HepG2 (cell line): ENCODE results near the gene PSMD6. TPM values are rescaled to one million over a fixed set of nuclear protein-coding genes. Genes with fewer than 3 reads are reported as not detected.

Experiments used
- ATAC-seq: fragments of 200-7000 bp; cut with Tn5 transposase; 3 replicates; pipeline ENCODE4 v1.9.1; 2020; ENCODE audit warnings: mild to moderate bottlenecking, moderate library complexity
- BruUV-seq: library from RNA; stranded (reverse); fragments of 400-500 nt; replicated peaks from 2 replicates; lab custom pipeline; 2021; lab: Mats Ljungman, UMichigan
- CTCF ChIA-PET: fragments of 300-600 bp; formaldehyde crosslinking; extraction: SDS; loops from one replicate; lab custom pipeline; 2021; ENCODE audit warnings: low total read pairs, inconsistent platforms, low intra/inter-chr PET ratio; lab: Yijun Ruan, JAX
- POLR2A ChIA-PET: fragments of 350-600 bp; sonication (Branson Sonifier 250); formaldehyde crosslinking; loops from one replicate; lab custom pipeline; 2020; ENCODE audit warnings: antibody characterized with exemption, inconsistent platforms; lab: Yijun Ruan, JAX
- DNase-seq: peaks from one replicate; pipeline ENCODE4 v3.0.0-alpha.2; 2015; ENCODE audit warnings: low spot score
- FAIRE-seq: peaks from 3 replicates; lab custom pipeline; 2011; peaks lifted over from hg19 to GRCh38; lab: Jason Lieb, UNC
- H2AFZ ChIP-seq: one replicate; pipeline ENCODE4 v1.6.1; 2011; ENCODE audit warnings: low read length, inconsistent platforms
- H3K27ac ChIP-seq: fragments of 300-600 bp; 3 replicates; pipeline ENCODE4 v1.8.0; 2011; ENCODE audit warnings: mixed run types, mild to moderate bottlenecking, mixed read lengths, low read length, inconsistent platforms; ENCODE audit not compliant: insufficient read depth; ENCODE audit errors: extremely low read length
- H3K27me3 ChIP-seq, 2 experiments: fragments of 200-600 bp in 1 of 2; 2 replicates in 1 of 2; 3 replicates in 1 of 2; pipeline versions ENCODE4 v1.6.0 to v1.8.0; 2011; ENCODE audit warnings: low read length in 2 of 2, mild to moderate bottlenecking in 2 of 2, moderate library complexity in 2 of 2, inconsistent platforms in 1 of 2; ENCODE audit not compliant: insufficient read depth in 2 of 2, control insufficient read depth in 1 of 2
- H3K36me3 ChIP-seq, 2 experiments: fragments of 200-600 bp in 1 of 2; replicated peaks in 1 of 2; 2 replicates in 1 of 2; 3 replicates in 1 of 2; pipeline versions ENCODE4 v1.5.1 to v1.8.0; 2011; ENCODE audit warnings: low read length in 2 of 2, inconsistent platforms in 1 of 2; ENCODE audit not compliant: insufficient read depth in 2 of 2, control insufficient read depth in 1 of 2
- H3K4me1 ChIP-seq: 2 replicates; pipeline ENCODE4 v1.5.1; 2012; ENCODE audit warnings: low read length, inconsistent platforms; ENCODE audit not compliant: insufficient read depth
- H3K4me2 ChIP-seq: 2 replicates; pipeline ENCODE4 v1.6.0; 2011; ENCODE audit warnings: low read depth, low read length, inconsistent platforms
- H3K4me3 ChIP-seq, 3 experiments: fragments of 200-600 bp in 1 of 3; sonication (generic), shearing (Covaris generic) in 1 of 3; replicated peaks in 1 of 3; 2 replicates each; pipeline ENCODE4 v1.5.1; 2011 to 2016; ENCODE audit warnings: low read length in 3 of 3, inconsistent platforms in 2 of 3, low read depth in 2 of 3, mild to moderate bottlenecking in 2 of 3, control low read depth in 1 of 3, mixed read lengths in 1 of 3; ENCODE audit not compliant: insufficient read depth in 1 of 3
- H3K79me2 ChIP-seq: one replicate; pipeline ENCODE4 v1.6.1; 2011; ENCODE audit warnings: low read length, inconsistent platforms; ENCODE audit not compliant: insufficient read depth
- H3K9ac ChIP-seq: 2 replicates; pipeline ENCODE4 v1.6.0; 2011; ENCODE audit warnings: mild to moderate bottlenecking, low read depth, low read length, inconsistent platforms; ENCODE audit not compliant: insufficient read depth
- H3K9me3 ChIP-seq: 2 replicates; pipeline ENCODE4 v1.5.1; 2012; ENCODE audit warnings: mild to moderate bottlenecking, low read length
- H4K20me1 ChIP-seq: 2 replicates; pipeline ENCODE4 v1.6.0; 2011; ENCODE audit warnings: inconsistent platforms, mild to moderate bottlenecking, low read length, moderate library complexity; ENCODE audit not compliant: insufficient read depth
- CBX5 ChIP-seq: sonication (generic); formaldehyde crosslinking; IDR thresholded peaks from 2 replicates; pipeline ENCODE4 v1.4.0; 2020; ENCODE audit warnings: missing genetic modification reagents, borderline replicate concordance
- MEIS1 ChIP-seq: sonication (generic); formaldehyde crosslinking; IDR thresholded peaks from 2 replicates; pipeline ENCODE4 v1.9.0; 2021; ENCODE audit warnings: mild to moderate bottlenecking, missing genetic modification reagents, moderate library complexity, borderline replicate concordance
- RFX5 ChIP-seq: IDR thresholded peaks from 2 replicates; pipeline ENCODE4 v1.6.1; 2011; ENCODE audit warnings: low read depth, low read length, improper control_type of control experiment
- RFXAP ChIP-seq: sonication (generic); formaldehyde crosslinking; IDR thresholded peaks from 2 replicates; pipeline ENCODE4 v1.4.0; 2020; ENCODE audit warnings: missing genetic modification reagents, borderline replicate concordance
- ZFP36L1 ChIP-seq: sonication (generic); formaldehyde crosslinking; IDR thresholded peaks from 2 replicates; pipeline ENCODE4 v1.8.0; 2022; ENCODE audit warnings: mild to moderate bottlenecking, missing genetic modification reagents, moderate library complexity
- ZNF280B ChIP-seq: sonication (generic); formaldehyde crosslinking; IDR thresholded peaks from 2 replicates; pipeline ENCODE4 v1.5.0; 2020; ENCODE audit warnings: missing genetic modification reagents, mild to moderate bottlenecking, borderline replicate concordance
- WGBS: methylation state at CpG from one replicate; pipeline ENCODE4 v1.1.6; 2017; ENCODE audit warnings: low lambda C conversion rate; 5-methylcytosine and 5-hydroxymethylcytosine counted together
- in situ Hi-C: cut with HindIII; loops from 2 replicates; pipeline ENCODE4 v1.10.0; 2017; ENCODE audit warnings: low pct_unique_long_range_greater_than_20kb; ENCODE audit not compliant: extremely low pct_ligation_motif_present
- intact Hi-C: fragments of 100-400 bp; cut with micrococcal nuclease; formaldehyde crosslinking; loops from one replicate; pipeline ENCODE4 v1.10.0; 2022; ENCODE audit not compliant: unreplicated experiment
- polyA plus RNA-seq, 8 experiments: library from polyadenylated mRNA; depleted of rRNA in 3 of 8; stranded (reverse) in 7 of 8; unstranded in 1 of 8; fragments of >200 nt; fragmentation: Illumina TruSeq in 4 of 8; extraction: Trizol in 4 of 8; gene quantifications; 2 replicates each; pipeline versions ENCODE4 v1.2.1 to v1.2.3, GENCODE V29; 2011 to 2016; ENCODE audit warnings: low read depth in 4 of 8, missing spikeins in 1 of 8, mixed read lengths in 1 of 8; ENCODE audit not compliant: insufficient read depth in 1 of 8
- total RNA-seq, 5 experiments: library from RNA; depleted of rRNA; stranded (reverse); fragments of >200 nt; fragmentation: Illumina TruSeq; extraction: Trizol; gene quantifications; 2 replicates each; pipeline ENCODE4 v1.2.3, GENCODE V29; 2016; ENCODE audit warnings: low read depth in 1 of 5

PSMD6 gene
- total and polyA plus RNA-seq, 2 of the 13 experiments (the other 11 are each of a cell fraction or from before 2014, with no cell fraction given), result 36.8 to 117 TPM

GRCh38 chr3:64056606-64057180 lies 33.4 kb upstream of the PSMD6 start (continued):
- TF ChIP-seq ZFP36L1, result no peak

- CTCF ChIA-PET, result no interaction called here
- no TSS peak for BruUV-seq
- no peak for TF ChIP-seq RFX5
- TF ChIP-seq RFXAP (CRISPR knock-in tag), result no peak
- no peak for TF ChIP-seq CBX5 (CRISPR knock-in tag)
These were observed 31.8 kb upstream of the PSMD6 start for GRCh38 chr3:64055076-64055475.

GRCh38 chr3:64054488-64054887 lies 31.2 kb upstream of the PSMD6 start:
- Histone ChIP-seq H3K9me3 (no peaks in the 10 kb centered on the region), H3K79me2 (no peaks in the 10 kb centered on the region), H3K27ac (no peak overlapping the region), H4K20me1 (no peaks in the 10 kb centered on the region), H3K9ac (no peak overlapping the region), H3K27me3 (peaks cover 0 to 3% of the 10 kb centered on the region in 2 experiments; a peak in 1 of 5 replicates), H3K4me1 (no peaks in the 10 kb centered on the region), H3K36me3 (no peaks in the 10 kb centered on the region), H3K4me2 (no peak overlapping the region), H3K4me3 (no peak overlapping the region), H2AFZ (no peak overlapping the region)
- DNase-seq (no peak), ATAC-seq (no peak), FAIRE-seq (no peak)
- no TSS peak for BruUV-seq
- CTCF ChIA-PET, result no interaction called here
- TF ChIP-seq MEIS1, result no peak
- no peak for TF ChIP-seq ZNF280B (CRISPR knock-in tag)
- POLR2A ChIA-PET, result no interaction called here
- WGBS, result 11% methylated on average over 3 of the region's 3 CpGs
- in situ Hi-C loops (no loop called here), intact Hi-C loops (no loop called here)

More at GRCh38 chr3:64055076-64055475, 31.8 kb upstream of the PSMD6 start:
- 4% methylated on average over 2 of the region's 2 CpGs for WGBS
- no peak overlapping the region for H3K9ac ChIP-seq
- no peaks in the 10 kb centered on the region for H3K4me1 ChIP-seq
- H3K36me3 ChIP-seq, result no peaks in the 10 kb centered on the region
- no peaks in the 10 kb centered on the region for H3K79me2 ChIP-seq
- no peak overlapping the region for H3K4me3 ChIP-seq
- no peaks in the 10 kb centered on the region for H3K9me3 ChIP-seq
- no peak overlapping the region for H2AFZ ChIP-seq
- intact Hi-C loops (no loop called here), in situ Hi-C loops (no loop called here)
- peaks cover 0 to 3% of the 10 kb centered on the region in 2 experiments; a peak in 1 of 5 replicates for H3K27me3 ChIP-seq
- no peak overlapping the region for H3K27ac ChIP-seq
- FAIRE-seq (no peak), DNase-seq (no peak), ATAC-seq (no peak)
- no peaks in the 10 kb centered on the region for H4K20me1 ChIP-seq
- no peak overlapping the region for H3K4me2 ChIP-seq
- POLR2A ChIA-PET, result no interaction called here
